ENCODE data around the gene ADGRG6. TPM values are rescaled to one million over a fixed set of nuclear protein-coding genes. Genes with fewer than 3 reads are reported as not detected.

ADGRG6 gene
- total RNA-seq, 1 experiment from 2014 or later, result 2.5 TPM

DNA sequence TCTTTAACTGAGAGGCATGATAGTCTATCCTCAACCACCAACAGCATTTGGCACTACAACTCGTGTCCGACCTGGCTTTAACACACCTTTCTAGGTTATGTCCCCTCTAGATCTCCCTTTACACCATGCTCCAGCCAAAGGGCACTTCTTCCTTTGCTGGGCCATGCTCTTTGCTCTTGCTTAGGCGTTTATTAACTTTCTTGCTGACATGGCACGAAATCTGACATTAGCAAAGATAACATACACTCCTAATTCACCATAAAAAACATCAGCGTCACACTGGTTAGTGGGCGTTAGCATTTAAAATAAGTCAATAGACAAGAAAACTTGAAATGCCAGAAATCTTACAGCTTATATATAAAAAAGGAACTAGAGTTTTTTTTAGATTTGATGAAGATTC lies 47.3 kb upstream of the ADGRG6 start:
- TF ChIP-seq, protein P1, sequence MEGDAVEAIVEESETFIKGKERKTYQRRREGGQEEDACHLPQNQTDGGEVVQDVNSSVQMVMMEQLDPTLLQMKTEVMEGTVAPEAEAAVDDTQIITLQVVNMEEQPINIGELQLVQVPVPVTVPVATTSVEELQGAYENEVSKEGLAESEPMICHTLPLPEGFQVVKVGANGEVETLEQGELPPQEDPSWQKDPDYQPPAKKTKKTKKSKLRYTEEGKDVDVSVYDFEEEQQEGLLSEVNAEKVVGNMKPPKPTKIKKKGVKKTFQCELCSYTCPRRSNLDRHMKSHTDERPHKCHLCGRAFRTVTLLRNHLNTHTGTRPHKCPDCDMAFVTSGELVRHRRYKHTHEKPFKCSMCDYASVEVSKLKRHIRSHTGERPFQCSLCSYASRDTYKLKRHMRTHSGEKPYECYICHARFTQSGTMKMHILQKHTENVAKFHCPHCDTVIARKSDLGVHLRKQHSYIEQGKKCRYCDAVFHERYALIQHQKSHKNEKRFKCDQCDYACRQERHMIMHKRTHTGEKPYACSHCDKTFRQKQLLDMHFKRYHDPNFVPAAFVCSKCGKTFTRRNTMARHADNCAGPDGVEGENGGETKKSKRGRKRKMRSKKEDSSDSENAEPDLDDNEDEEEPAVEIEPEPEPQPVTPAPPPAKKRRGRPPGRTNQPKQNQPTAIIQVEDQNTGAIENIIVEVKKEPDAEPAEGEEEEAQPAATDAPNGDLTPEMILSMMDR (conservative IDR thresholded peaks at IDR 0.05), result no peak
- Mint-ChIP-seq H3K4me1 (no peaks in the 10 kb centered on the region), H3K9me3 (no peaks in the 10 kb centered on the region), H3K4me3 (no peak overlapping the region), H3K27ac (no peak overlapping the region), H3K36me3 (ENCODE audit: insufficient read depth in 1 of 3, low read depth in 3 of 3) (no peaks in the 10 kb centered on the region), H3K27me3 (ENCODE audit: low read depth) (no peaks in the 10 kb centered on the region)
- Histone ChIP-seq H3K79me1 (ENCODE audit: insufficient read depth, low read depth, low read length, poor library complexity, severe bottlenecking) (no peaks in the 10 kb centered on the region), H3K9ac (ENCODE audit: extremely low read depth, insufficient read length, low read length) (no peak overlapping the region), H4K8ac (replicated peaks; ENCODE audit: insufficient read length, low read depth, low read length) (no peak overlapping the region), H4K5ac (ENCODE audit: insufficient read length, low read depth, low read length) (no peak overlapping the region), H3K9me3 (ENCODE audit: control insufficient read depth, low read depth, low read length) (no peaks in the 10 kb centered on the region), H2BK120ac (ENCODE audit: low read depth, low read length, poor library complexity, severe bottlenecking) (no peak overlapping the region), H3K27ac (ENCODE audit: insufficient read length, low read depth, low read length) (no peak overlapping the region), H2BK15ac (ENCODE audit: low read depth, low read length) (no peak overlapping the region), H3K79me2 (ENCODE audit: insufficient read depth, low read length) (no peaks in the 10 kb centered on the region), H3K14ac (ENCODE audit: insufficient read depth, low read length) (no peak overlapping the region), H3K23ac (ENCODE audit: insufficient read length, low read depth, low read length) (no peak overlapping the region), H3K4me1 (ENCODE audit: insufficient read depth, low read length) (no peaks in the 10 kb centered on the region), H4K91ac (ENCODE audit: insufficient read length, low read depth, low read length) (no peak overlapping the region), H4K20me1 (ENCODE audit: control insufficient read depth, insufficient read depth, insufficient read length) (no peaks in the 10 kb centered on the region), H3K4me2 (ENCODE audit: insufficient read depth, insufficient read length, low read length) (no peak overlapping the region), H3K56ac (ENCODE audit: insufficient read length, low read depth, low read length) (no peak overlapping the region), H3K23me2 (ENCODE audit: insufficient read length, low read depth, low read length, poor library complexity, severe bottlenecking) (no peaks in the 10 kb centered on the region), H2BK5ac (ENCODE audit: insufficient read length, low read length) (no peak overlapping the region), H3K27me3 (ENCODE audit: insufficient read depth, low read length) (no peaks in the 10 kb centered on the region), H2AFZ (ENCODE audit: low read length) (no peak overlapping the region), H2BK12ac (ENCODE audit: insufficient read length, low read depth, low read length) (no peak overlapping the region), H2AK5ac (ENCODE audit: insufficient read length, low read length) (no peak overlapping the region), H3T11ph (ENCODE audit: low read length) (no peak overlapping the region), H3K18ac (ENCODE audit: insufficient read length, low read depth, low read length) (no peak overlapping the region), H3K4ac (ENCODE audit: low read depth, low read length) (no peak overlapping the region), H2BK20ac (ENCODE audit: low read depth, low read length, poor library complexity, severe bottlenecking) (no peak overlapping the region)
- no peak for DNase-seq
- WGBS (ENCODE audit: extremely low coverage, insufficient read length, low lambda C conversion rate), result no CpG with 5 or more reads among the region's 6 CpGs
